Measurements from ENCODE around the gene SHC1. TPM values are rescaled to one million over a fixed set of nuclear protein-coding genes. Genes with fewer than 3 reads are reported as not detected.
"Not testable (repeated sequence)": the region's sequence is repeated elsewhere in the genome, so short reads cannot be mapped to it uniquely, and the experiment has no call there.

Gene SHC1
- total RNA-seq, 1 donor from 2014 or later: 36.0 TPM

- no peak overlapping the region for H3K4me3 ChIP-seq (ENCODE audit: low read length in 3 of 3)
- H3K36me3 ChIP-seq (ENCODE audit: control insufficient read depth in 3 of 3, insufficient read depth in 3 of 3, low read length in 3 of 3): peaks cover 26 to 31% (median 29%) of the 10 kb centered on the region in 3 donors
- no peaks in the 10 kb centered on the region for H3K27me3 ChIP-seq (ENCODE audit: control insufficient read depth in 3 of 3, insufficient read depth in 3 of 3, low read length in 3 of 3)
- no peaks in the 10 kb centered on the region for H3K9me3 ChIP-seq (ENCODE audit: control insufficient read depth in 3 of 3, low read length in 3 of 3)
- H3K9ac ChIP-seq (ENCODE audit: low read depth in 1 of 3, low read length in 3 of 3): no peak overlapping the region
- H3K4me1 ChIP-seq (ENCODE audit: control insufficient read depth in 3 of 3, insufficient read depth in 3 of 3, low read length in 3 of 3): peaks cover 9 to 30% (median 10%) of the 10 kb centered on the region in 3 donors
- H3K27ac ChIP-seq (ENCODE audit: low read depth, low read length): no peak overlapping the region
These were observed 17.8 kb upstream of the SHC1 start for GRCh38 chr1:154988058-154988954.

- Histone ChIP-seq H3K27me3 (ENCODE audit: control insufficient read depth in 3 of 3, insufficient read depth in 3 of 3, low read length in 3 of 3) (no peaks in the 10 kb centered on the region), H3K9me3 (ENCODE audit: control insufficient read depth in 3 of 3, low read length in 3 of 3) (no peaks in the 10 kb centered on the region), H3K36me3 (ENCODE audit: control insufficient read depth in 3 of 3, insufficient read depth in 3 of 3, low read length in 3 of 3) (peaks cover 24 to 29% (median 26%) of the 10 kb centered on the region in 3 donors), H3K4me1 (ENCODE audit: control insufficient read depth in 3 of 3, insufficient read depth in 3 of 3, low read length in 3 of 3) (peaks cover 13 to 35% (median 14%) of the 10 kb centered on the region in 3 donors), H3K9ac (ENCODE audit: low read depth in 1 of 3, low read length in 3 of 3) (no peak overlapping the region), H3K27ac (ENCODE audit: low read depth, low read length) (no peak overlapping the region), H3K4me3 (ENCODE audit: low read length in 3 of 3) (no peak overlapping the region)
These were observed 16.8 kb upstream of the SHC1 start for GRCh38 chr1:154987326-154987725.

GRCh38 chr1:154986736-154987135 lies 16.2 kb upstream of the SHC1 start:
- H3K9me3 ChIP-seq (ENCODE audit: control insufficient read depth in 3 of 3, low read length in 3 of 3); H3K4me3 ChIP-seq (ENCODE audit: low read length in 3 of 3); H3K9ac ChIP-seq (ENCODE audit: low read depth in 1 of 3, low read length in 3 of 3); H3K27ac ChIP-seq (ENCODE audit: low read depth, low read length); H3K27me3 ChIP-seq (ENCODE audit: control insufficient read depth in 3 of 3, insufficient read depth in 3 of 3, low read length in 3 of 3): not testable (repeated sequence)
- Histone ChIP-seq H3K4me1 (ENCODE audit: control insufficient read depth in 3 of 3, insufficient read depth in 3 of 3, low read length in 3 of 3) (peaks cover 14 to 37% (median 16%) of the 10 kb centered on the region in 3 donors), H3K36me3 (ENCODE audit: control insufficient read depth in 3 of 3, insufficient read depth in 3 of 3, low read length in 3 of 3) (peaks cover 24 to 29% (median 26%) of the 10 kb centered on the region in 3 donors)

- Histone ChIP-seq H3K4me3 (ENCODE audit: low read length in 3 of 3) (peak overlapping the region; percentile 76 to 98 (median 90)), H3K4me1 (ENCODE audit: control insufficient read depth in 3 of 3, insufficient read depth in 3 of 3, low read length in 3 of 3) (peaks cover 14 to 28% (median 16%) of the 10 kb centered on the region in 3 donors), H3K27ac (ENCODE audit: low read depth, low read length) (peak overlapping the region; percentile 34), H3K27me3 (ENCODE audit: control insufficient read depth in 3 of 3, insufficient read depth in 3 of 3, low read length in 3 of 3) (no peaks in the 10 kb centered on the region), H3K36me3 (ENCODE audit: control insufficient read depth in 3 of 3, insufficient read depth in 3 of 3, low read length in 3 of 3) (peaks cover 14 to 18% (median 14%) of the 10 kb centered on the region in 3 donors), H3K9me3 (ENCODE audit: control insufficient read depth in 3 of 3, low read length in 3 of 3) (no peaks in the 10 kb centered on the region), H3K9ac (ENCODE audit: low read depth in 1 of 3, low read length in 3 of 3) (peak overlapping the region; percentile 79 to 86 (median 81))
These were observed 13.4 kb upstream of the SHC1 start for GRCh38 chr1:154983776-154984466.

GRCh38 chr1:154982897-154983648 lies 12.5 kb upstream of the SHC1 start, which contains the start of gene FLAD1:
Gene FLAD1, plus strand, starts transcription at chr1:154983344. Its CDS starts 351 bp downstream, at chr1:154983695.
- peak within 1 kb of the TSS; percentile 79 to 86 (median 81) for H3K9ac ChIP-seq (ENCODE audit: low read depth in 1 of 3, low read length in 3 of 3)
- peak within 1 kb of the TSS; percentile 34 for H3K27ac ChIP-seq (ENCODE audit: low read depth, low read length)
- H3K27me3 ChIP-seq (ENCODE audit: control insufficient read depth in 3 of 3, insufficient read depth in 3 of 3, low read length in 3 of 3): no peaks in the 10 kb centered on the region
- peaks cover 12 to 21% (median 16%) of the 10 kb centered on the region in 3 donors for H3K4me1 ChIP-seq (ENCODE audit: control insufficient read depth in 3 of 3, insufficient read depth in 3 of 3, low read length in 3 of 3)
- H3K9me3 ChIP-seq (ENCODE audit: control insufficient read depth in 3 of 3, low read length in 3 of 3): no peaks in the 10 kb centered on the region
- H3K4me3 ChIP-seq (ENCODE audit: low read length in 3 of 3): peak within 1 kb of the TSS; percentile 76 to 98 (median 90)
- H3K36me3 ChIP-seq (ENCODE audit: control insufficient read depth in 3 of 3, insufficient read depth in 3 of 3, low read length in 3 of 3): peaks cover 5 to 14% (median 9%) of the 10 kb centered on the region in 3 donors

GRCh38 chr1:154982341-154982740 lies 11.8 kb upstream of the SHC1 start:
- no peak overlapping the region for H3K27ac ChIP-seq (ENCODE audit: low read depth, low read length)
- H3K4me3 ChIP-seq (ENCODE audit: low read length in 3 of 3): peak overlapping the region; percentile 30 to 76 (median 62)
- H3K36me3 ChIP-seq (ENCODE audit: control insufficient read depth in 3 of 3, insufficient read depth in 3 of 3, low read length in 3 of 3): peaks cover 0 to 11% (median 3%) of the 10 kb centered on the region in 3 donors
- H3K4me1 ChIP-seq (ENCODE audit: control insufficient read depth in 3 of 3, insufficient read depth in 3 of 3, low read length in 3 of 3): peaks cover 12 to 18% (median 16%) of the 10 kb centered on the region in 3 donors
- H3K9me3 ChIP-seq (ENCODE audit: control insufficient read depth in 3 of 3, low read length in 3 of 3): no peaks in the 10 kb centered on the region
- no peaks in the 10 kb centered on the region for H3K27me3 ChIP-seq (ENCODE audit: control insufficient read depth in 3 of 3, insufficient read depth in 3 of 3, low read length in 3 of 3)
- peak overlapping the region in 2 of 3 donors; percentile 18 to 52 for H3K9ac ChIP-seq (ENCODE audit: low read depth in 1 of 3, low read length in 3 of 3)

GRCh38 chr1:154978360-154978759 lies 7.8 kb upstream of the SHC1 start:
- Histone ChIP-seq H3K4me3 (ENCODE audit: low read length in 3 of 3) (no peak overlapping the region), H3K27me3 (ENCODE audit: control insufficient read depth in 3 of 3, insufficient read depth in 3 of 3, low read length in 3 of 3) (no peaks in the 10 kb centered on the region), H3K9me3 (ENCODE audit: control insufficient read depth in 3 of 3, low read length in 3 of 3) (no peaks in the 10 kb centered on the region)

GRCh38 chr1:154977762-154978161 lies 7.2 kb upstream of the SHC1 start:
- H3K36me3 ChIP-seq (ENCODE audit: control insufficient read depth in 3 of 3, insufficient read depth in 3 of 3, low read length in 3 of 3): peaks cover 0 to 11% (median 2%) of the 10 kb centered on the region in 3 donors
- not testable (repeated sequence) for H3K27me3 ChIP-seq (ENCODE audit: control insufficient read depth in 3 of 3, insufficient read depth in 3 of 3, low read length in 3 of 3); H3K9ac ChIP-seq (ENCODE audit: low read depth in 1 of 3, low read length in 3 of 3); H3K4me3 ChIP-seq (ENCODE audit: low read length in 3 of 3); H3K9me3 ChIP-seq (ENCODE audit: control insufficient read depth in 3 of 3, low read length in 3 of 3); H3K27ac ChIP-seq (ENCODE audit: low read depth, low read length)
- peaks cover 23 to 32% (median 23%) of the 10 kb centered on the region in 3 donors for H3K4me1 ChIP-seq (ENCODE audit: control insufficient read depth in 3 of 3, insufficient read depth in 3 of 3, low read length in 3 of 3)

More at GRCh38 chr1:154978360-154978759, 7.8 kb upstream of the SHC1 start:
- Histone ChIP-seq H3K4me1 (ENCODE audit: control insufficient read depth in 3 of 3, insufficient read depth in 3 of 3, low read length in 3 of 3) (peaks cover 18 to 27% (median 19%) of the 10 kb centered on the region in 3 donors), H3K9ac (ENCODE audit: low read depth in 1 of 3, low read length in 3 of 3) (no peak overlapping the region), H3K36me3 (ENCODE audit: control insufficient read depth in 3 of 3, insufficient read depth in 3 of 3, low read length in 3 of 3) (peaks cover 0 to 11% (median 2%) of the 10 kb centered on the region in 3 donors), H3K27ac (ENCODE audit: low read depth, low read length) (no peak overlapping the region)

GRCh38 chr1:154975409-154976059 lies 5.0 kb upstream of the SHC1 start:
- H3K9me3 ChIP-seq (ENCODE audit: control insufficient read depth in 3 of 3, low read length in 3 of 3): no peaks in the 10 kb centered on the region
- peak overlapping the region; percentile 85 to 94 (median 87) for H3K4me3 ChIP-seq (ENCODE audit: low read length in 3 of 3)
- peaks cover 0 to 11% (median 2%) of the 10 kb centered on the region in 3 donors for H3K36me3 ChIP-seq (ENCODE audit: control insufficient read depth in 3 of 3, insufficient read depth in 3 of 3, low read length in 3 of 3)
- peaks cover 37 to 46% (median 39%) of the 10 kb centered on the region in 3 donors for H3K4me1 ChIP-seq (ENCODE audit: control insufficient read depth in 3 of 3, insufficient read depth in 3 of 3, low read length in 3 of 3)
- peak overlapping the region; percentile 66 to 89 (median 88) for H3K9ac ChIP-seq (ENCODE audit: low read depth in 1 of 3, low read length in 3 of 3)
- H3K27me3 ChIP-seq (ENCODE audit: control insufficient read depth in 3 of 3, insufficient read depth in 3 of 3, low read length in 3 of 3): no peaks in the 10 kb centered on the region
- peak overlapping the region; percentile 99 for H3K27ac ChIP-seq (ENCODE audit: low read depth, low read length)
